ENCODE measurements around the gene SLC2A9. TPM values are rescaled to one million over a fixed set of nuclear protein-coding genes. Genes with fewer than 3 reads are reported as not detected.

SLC2A9 gene
- total RNA-seq, 1 experiment from 2014 or later, result 33.3 TPM

DNA sequence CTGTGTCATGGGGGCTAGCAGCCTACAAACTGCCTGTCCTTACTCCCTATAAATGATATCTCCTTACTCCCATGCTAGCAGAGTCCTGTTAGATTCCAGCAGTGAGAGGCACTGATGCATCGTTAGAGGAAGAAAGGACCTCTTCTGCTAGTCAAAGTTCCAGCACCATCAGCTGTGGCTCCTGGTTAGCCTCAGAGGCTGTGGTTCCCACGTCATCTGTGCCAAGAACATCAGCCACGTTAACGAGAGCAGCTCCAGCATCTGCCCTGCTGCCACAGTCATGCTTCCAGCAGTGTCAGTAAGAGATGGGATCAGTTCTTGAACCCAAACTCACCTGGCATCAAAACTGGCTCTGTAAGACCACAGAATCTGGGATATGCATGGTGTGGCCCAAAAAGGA, 88.5 kb downstream of the SLC2A9 start:
- Mint-ChIP-seq H3K36me3 (ENCODE audit: insufficient read depth, unreplicated experiment) (peaks cover 11% of the 10 kb centered on the region), H3K9me3 (ENCODE audit: unreplicated experiment) (no peaks in the 10 kb centered on the region), H3K4me1 (ENCODE audit: insufficient read depth, unreplicated experiment) (no peaks in the 10 kb centered on the region), H3K27ac (ENCODE audit: low read depth, unreplicated experiment) (no peak overlapping the region), H3K4me3 (ENCODE audit: unreplicated experiment) (no peak overlapping the region), H3K27me3 (ENCODE audit: insufficient read depth, unreplicated experiment) (no peaks in the 10 kb centered on the region)
- intact Hi-C loops (cut with micrococcal nuclease), result no loop called here
- POLR2A ChIA-PET, result no interaction called here
- CTCF ChIA-PET, result no interaction called here
- no TSS peak for BruUV-seq (replicated peaks)
- TF ChIP-seq, protein P1, sequence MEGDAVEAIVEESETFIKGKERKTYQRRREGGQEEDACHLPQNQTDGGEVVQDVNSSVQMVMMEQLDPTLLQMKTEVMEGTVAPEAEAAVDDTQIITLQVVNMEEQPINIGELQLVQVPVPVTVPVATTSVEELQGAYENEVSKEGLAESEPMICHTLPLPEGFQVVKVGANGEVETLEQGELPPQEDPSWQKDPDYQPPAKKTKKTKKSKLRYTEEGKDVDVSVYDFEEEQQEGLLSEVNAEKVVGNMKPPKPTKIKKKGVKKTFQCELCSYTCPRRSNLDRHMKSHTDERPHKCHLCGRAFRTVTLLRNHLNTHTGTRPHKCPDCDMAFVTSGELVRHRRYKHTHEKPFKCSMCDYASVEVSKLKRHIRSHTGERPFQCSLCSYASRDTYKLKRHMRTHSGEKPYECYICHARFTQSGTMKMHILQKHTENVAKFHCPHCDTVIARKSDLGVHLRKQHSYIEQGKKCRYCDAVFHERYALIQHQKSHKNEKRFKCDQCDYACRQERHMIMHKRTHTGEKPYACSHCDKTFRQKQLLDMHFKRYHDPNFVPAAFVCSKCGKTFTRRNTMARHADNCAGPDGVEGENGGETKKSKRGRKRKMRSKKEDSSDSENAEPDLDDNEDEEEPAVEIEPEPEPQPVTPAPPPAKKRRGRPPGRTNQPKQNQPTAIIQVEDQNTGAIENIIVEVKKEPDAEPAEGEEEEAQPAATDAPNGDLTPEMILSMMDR (IDR thresholded peaks at IDR 0.05; ENCODE audit: unreplicated experiment), result no peak
- no peak for DNase-seq (ENCODE audit: unreplicated experiment)

DNA sequence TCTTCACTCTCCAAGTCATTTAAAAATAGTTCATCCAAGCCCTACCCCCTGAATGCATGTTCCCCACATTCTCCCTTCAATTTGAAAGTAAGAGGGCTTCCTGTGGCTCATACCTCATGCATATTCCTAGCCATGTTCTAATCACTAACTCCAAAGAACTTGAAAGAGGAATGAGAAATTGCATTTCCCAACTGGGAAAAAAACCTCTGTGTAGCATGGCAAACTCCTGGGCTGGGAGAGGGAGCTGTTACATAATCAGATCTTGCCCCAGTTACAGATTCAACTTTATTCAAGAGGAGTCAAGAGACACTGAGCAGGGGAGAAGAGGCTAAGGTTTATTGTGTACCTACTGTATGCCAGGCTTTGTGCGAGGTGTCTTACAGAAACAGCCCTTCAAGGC, 90.2 kb downstream of the SLC2A9 start:
- Mint-ChIP-seq H3K27me3 (ENCODE audit: insufficient read depth, unreplicated experiment) (no peaks in the 10 kb centered on the region), H3K27ac (ENCODE audit: low read depth, unreplicated experiment) (no peak overlapping the region), H3K4me1 (ENCODE audit: insufficient read depth, unreplicated experiment) (no peaks in the 10 kb centered on the region), H3K4me3 (ENCODE audit: unreplicated experiment) (no peak overlapping the region), H3K9me3 (ENCODE audit: unreplicated experiment) (no peaks in the 10 kb centered on the region), H3K36me3 (ENCODE audit: insufficient read depth, unreplicated experiment) (peaks cover 16% of the 10 kb centered on the region)
- TF ChIP-seq, protein P1 (IDR thresholded peaks at IDR 0.05; ENCODE audit: unreplicated experiment), result no peak
- ChIA-PET CTCF (no interaction called here), POLR2A (no interaction called here)
- intact Hi-C loops (cut with micrococcal nuclease), result no loop called here
- no peak for DNase-seq (ENCODE audit: unreplicated experiment)
- BruUV-seq (replicated peaks), result no TSS peak

DNA sequence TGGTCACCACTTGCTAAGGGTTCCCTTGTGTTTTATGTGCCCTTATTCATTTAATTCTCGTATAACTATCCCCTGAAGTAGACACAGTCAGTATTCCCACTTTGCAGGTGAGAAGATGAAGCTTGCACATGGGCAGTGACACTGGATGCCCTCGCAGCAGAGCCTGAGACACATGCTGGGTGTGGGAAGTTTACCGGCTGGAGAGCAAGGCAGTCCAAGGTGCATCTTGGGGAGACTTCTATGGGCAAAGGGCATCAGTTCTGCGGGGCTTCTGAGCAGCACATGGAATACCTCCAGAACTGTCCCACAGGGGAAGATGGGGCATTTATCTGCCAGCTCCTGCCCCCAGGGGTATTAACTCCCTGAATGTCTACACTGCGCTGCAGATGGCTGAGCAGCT, 92.2 kb downstream of the SLC2A9 start:
- intact Hi-C loops (cut with micrococcal nuclease), result no loop called here
- H3K36me3 Mint-ChIP-seq (ENCODE audit: insufficient read depth, unreplicated experiment), result peaks cover 21% of the 10 kb centered on the region
- no peaks in the 10 kb centered on the region for H3K27me3 Mint-ChIP-seq (ENCODE audit: insufficient read depth, unreplicated experiment)
- TF ChIP-seq, protein P1 (IDR thresholded peaks at IDR 0.05; ENCODE audit: unreplicated experiment), result no peak
- peaks cover 16% of the 10 kb centered on the region for H3K4me1 Mint-ChIP-seq (ENCODE audit: insufficient read depth, unreplicated experiment)
- BruUV-seq (replicated peaks), result no TSS peak
- no peak overlapping the region for H3K27ac Mint-ChIP-seq (ENCODE audit: low read depth, unreplicated experiment)
- no peak for DNase-seq (ENCODE audit: unreplicated experiment)
- ChIA-PET CTCF (interaction anchor here (0.9 to 1.0 kb wide), 2 partner anchors 9 to 11 kb away, joined by 3 read pairs; no protein-coding TSS in a partner anchor), POLR2A (no interaction called here)
- H3K9me3 Mint-ChIP-seq (ENCODE audit: unreplicated experiment), result no peaks in the 10 kb centered on the region
- no peak overlapping the region for H3K4me3 Mint-ChIP-seq (ENCODE audit: unreplicated experiment)

DNA sequence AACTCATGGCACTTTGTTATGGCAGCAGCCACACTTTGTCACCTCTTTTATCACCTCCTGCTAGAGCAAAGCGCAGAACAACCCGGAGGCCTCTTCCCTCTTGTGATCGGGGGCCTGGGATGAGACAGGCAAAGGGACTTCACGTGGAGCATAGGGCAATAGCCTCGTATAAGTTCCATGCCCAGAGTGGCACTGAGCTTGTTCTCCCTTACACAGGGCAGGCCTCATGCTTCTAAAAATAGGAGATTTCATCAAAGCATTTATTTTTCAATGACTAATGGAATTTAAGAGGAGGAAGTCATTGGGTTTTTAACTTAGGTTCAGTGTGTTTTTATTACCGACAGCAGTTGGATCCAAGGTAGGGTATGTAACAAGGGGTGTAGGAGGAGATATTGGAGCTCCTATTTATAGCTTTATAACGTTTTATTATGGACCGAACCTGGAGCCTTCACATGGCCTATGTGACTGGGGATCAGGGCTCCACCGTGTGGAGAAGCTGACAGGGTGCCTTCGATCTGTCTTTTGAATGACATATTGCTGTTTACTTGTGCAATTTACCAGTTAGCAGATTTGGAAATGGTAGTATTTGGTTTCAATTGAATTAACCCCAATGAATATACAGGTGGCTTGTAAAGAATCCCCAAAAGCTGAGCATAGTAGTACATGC, 93.8 kb downstream of the SLC2A9 start:
- H3K4me3 Mint-ChIP-seq (ENCODE audit: unreplicated experiment), result no peak overlapping the region
- intact Hi-C loops (cut with micrococcal nuclease), result no loop called here
- H3K36me3 Mint-ChIP-seq (ENCODE audit: insufficient read depth, unreplicated experiment), result peaks cover 25% of the 10 kb centered on the region
- no TSS peak for BruUV-seq (replicated peaks)
- H3K4me1 Mint-ChIP-seq (ENCODE audit: insufficient read depth, unreplicated experiment), result peaks cover 16% of the 10 kb centered on the region
- ChIA-PET CTCF (interaction anchor here (0.5 to 1.0 kb wide), 2 partner anchors 87 to 129 kb away, joined by 3 to 4 read pairs; no protein-coding TSS in a partner anchor), POLR2A (no interaction called here)
- no peaks in the 10 kb centered on the region for H3K9me3 Mint-ChIP-seq (ENCODE audit: unreplicated experiment)
- TF ChIP-seq, protein P1 (IDR thresholded peaks at IDR 0.05; ENCODE audit: unreplicated experiment), result no peak
- no peaks in the 10 kb centered on the region for H3K27me3 Mint-ChIP-seq (ENCODE audit: insufficient read depth, unreplicated experiment)
- H3K27ac Mint-ChIP-seq (ENCODE audit: low read depth, unreplicated experiment), result no peak overlapping the region
- DNase-seq (ENCODE audit: unreplicated experiment), result no peak

All from MCF 10A (cell line).